Left ventricle myocardium superior (tissue), 1 donor: ENCODE data around the gene APBA2. TPM values are rescaled to one million over a fixed set of nuclear protein-coding genes. Genes with fewer than 3 reads are reported as not detected.
A peak's percentile ranks its signal among the peaks of the same experiment; 100 is the strongest.

Source experiments
- ATAC-seq: fragments of 200-7000 bp; cut with Tn5 transposase; one replicate; pipeline ENCODE4 v1.9.1; 2020; ENCODE audit warnings: mild to moderate bottlenecking, moderate library complexity
- DNase-seq: peaks from one replicate; pipeline ENCODE4 v3.0.0-alpha.2; 2020
- intact Hi-C: fragments of 100-400 bp; cut with micrococcal nuclease; formaldehyde crosslinking; loops from one replicate; pipeline ENCODE4 v1.11.0; 2022
- total RNA-seq: library from RNA; stranded (reverse); fragmentation: NEBNext Ultra II Directional; extraction: Animal tissue kit (Norgen Biotek cat#: 25700); gene quantifications from one replicate; pipeline ENCODE4 v1.2.1, GENCODE V29; 2021
- donor health status: DM: no; HTN: yes; CAD: no; lungs with severe emphysema.

Gene APBA2
- total RNA-seq, 1 donor from 2014 or later = 1.2 TPM

DNA sequence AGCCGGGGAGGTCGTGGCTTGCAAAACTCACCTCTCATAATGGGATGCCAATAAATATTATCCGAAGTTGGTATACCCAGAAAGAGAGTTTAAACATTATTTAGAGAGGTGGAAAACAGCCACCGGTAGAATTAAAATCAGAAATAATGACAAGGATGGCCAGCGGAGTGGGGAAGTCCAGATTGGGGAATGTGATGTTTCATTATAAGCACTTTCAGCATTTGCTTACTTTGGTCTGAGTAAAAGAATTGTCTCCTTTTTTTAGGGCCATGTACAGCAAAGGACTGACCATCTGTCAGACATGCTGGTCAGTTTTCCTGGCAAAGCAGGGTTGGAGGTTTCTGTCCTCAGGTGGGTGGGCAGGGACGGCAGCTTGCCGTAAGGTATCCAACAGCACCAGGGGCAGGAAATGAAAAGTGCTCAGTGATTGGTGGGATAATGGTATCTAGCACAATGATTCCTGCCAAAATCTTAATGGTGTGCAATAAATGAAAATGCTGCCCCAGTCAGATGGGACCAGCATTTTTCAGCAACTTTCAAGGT lies 24.3 kb downstream of the APBA2 start:
- DNase-seq (no peak), ATAC-seq (no peak)
- intact Hi-C loops = no loop called here

DNA sequence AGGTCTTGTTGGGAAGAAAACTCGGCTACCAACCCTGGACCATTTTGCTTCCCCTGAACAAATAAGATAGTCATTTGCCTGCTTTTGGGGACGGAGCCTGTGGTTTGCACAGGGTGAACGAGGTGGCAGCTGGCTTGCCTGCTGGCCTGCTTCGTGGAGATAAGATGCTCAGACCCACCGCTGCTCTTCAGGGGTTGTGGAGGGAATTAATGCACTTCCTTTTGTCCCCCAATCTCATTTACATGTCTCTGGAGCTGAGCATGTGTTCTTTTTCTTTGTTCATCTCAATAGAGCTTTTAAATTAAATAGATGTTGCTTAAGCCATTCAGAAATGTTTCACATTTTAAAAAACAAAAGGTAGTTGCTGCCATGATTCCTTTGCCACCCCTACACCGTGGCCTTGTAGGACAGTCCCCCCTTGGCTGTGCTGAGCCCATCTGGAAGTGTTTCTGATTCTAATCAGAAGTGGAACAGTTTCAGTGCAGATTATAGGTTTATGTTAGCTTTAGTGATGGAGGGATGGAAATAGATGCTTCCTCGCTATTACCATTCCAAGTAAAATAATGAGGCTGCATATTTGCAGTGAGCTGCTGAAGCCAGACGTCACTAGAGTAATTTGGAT lies 25.6 kb downstream of the APBA2 start:
- intact Hi-C loops = no loop called here
- DNase-seq (no peak), ATAC-seq (no peak)

DNA sequence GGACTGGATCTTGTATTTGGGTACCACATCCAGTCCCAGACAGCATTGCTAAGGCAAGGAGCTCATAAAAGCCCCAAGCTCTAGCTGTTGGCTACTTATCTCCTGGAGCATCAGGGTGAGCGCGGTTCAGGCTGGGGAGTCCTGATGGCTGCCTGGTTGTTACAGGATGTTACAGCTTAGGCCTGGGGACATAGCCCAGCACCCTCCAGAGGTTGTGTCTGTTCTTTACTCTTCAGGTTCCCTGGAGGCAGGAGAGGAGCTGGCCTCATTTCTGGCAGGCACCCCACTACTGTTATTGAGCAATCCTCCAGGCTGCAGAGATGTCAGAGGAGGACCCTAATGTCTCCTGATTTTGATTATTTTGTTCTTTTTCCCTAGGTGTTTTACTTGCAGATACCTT lies 26.6 kb downstream of the APBA2 start:
- intact Hi-C loops = no loop called here
- ATAC-seq (no peak), DNase-seq (no peak)

DNA sequence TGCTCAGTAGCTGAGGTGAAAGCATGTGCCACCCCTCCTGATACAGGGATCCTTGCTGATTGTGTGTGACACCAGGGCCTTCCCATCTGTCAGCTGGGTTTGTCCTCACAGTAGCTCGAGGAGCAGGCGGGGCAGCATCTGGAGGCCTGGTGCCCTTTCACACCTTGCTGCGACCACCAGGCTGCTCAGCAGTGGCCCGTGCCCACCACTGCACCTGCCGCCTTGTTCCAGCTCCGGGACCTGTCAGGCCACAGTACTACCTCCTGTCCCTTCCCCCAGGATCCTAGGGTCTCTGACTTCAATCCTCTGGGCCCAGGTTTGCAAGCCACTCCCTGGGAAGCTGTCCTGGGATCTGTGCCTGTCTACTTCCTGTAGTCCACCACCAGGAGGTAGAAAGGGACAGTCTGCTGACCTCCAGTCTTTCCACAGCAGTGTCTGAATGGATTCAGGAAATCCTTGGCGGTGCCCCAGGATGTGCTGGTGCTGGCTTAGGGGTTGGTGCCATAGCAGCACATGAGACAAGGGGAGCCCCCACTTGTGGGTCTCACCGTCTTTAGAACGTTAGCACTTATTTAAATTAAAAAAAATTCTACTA lies 27.5 kb downstream of the APBA2 start:
- ATAC-seq (no peak), DNase-seq (no peak)
- intact Hi-C loops = no loop called here

DNA sequence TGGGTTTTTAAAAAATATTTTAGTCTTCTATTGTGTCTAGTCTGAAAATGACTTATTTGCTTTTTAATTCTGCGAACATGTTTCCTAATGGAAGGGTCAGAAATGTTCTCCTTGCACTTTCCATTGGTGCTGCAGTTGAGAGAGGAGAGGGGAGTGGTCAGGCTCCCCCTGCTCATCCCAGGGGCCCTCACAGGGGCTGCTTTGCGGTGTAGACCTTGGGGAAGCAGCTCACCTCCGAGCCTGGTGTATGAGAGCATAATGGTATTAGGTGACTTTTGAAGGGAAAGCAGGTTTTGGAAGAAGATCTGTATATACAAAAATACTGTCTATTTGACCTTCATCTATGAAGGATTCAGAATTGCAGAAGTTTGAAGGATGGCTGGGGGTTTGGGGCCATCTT lies 28.3 kb downstream of the APBA2 start:
- DNase-seq = no peak
- intact Hi-C loops = no loop called here
- ATAC-seq = no peak

DNA sequence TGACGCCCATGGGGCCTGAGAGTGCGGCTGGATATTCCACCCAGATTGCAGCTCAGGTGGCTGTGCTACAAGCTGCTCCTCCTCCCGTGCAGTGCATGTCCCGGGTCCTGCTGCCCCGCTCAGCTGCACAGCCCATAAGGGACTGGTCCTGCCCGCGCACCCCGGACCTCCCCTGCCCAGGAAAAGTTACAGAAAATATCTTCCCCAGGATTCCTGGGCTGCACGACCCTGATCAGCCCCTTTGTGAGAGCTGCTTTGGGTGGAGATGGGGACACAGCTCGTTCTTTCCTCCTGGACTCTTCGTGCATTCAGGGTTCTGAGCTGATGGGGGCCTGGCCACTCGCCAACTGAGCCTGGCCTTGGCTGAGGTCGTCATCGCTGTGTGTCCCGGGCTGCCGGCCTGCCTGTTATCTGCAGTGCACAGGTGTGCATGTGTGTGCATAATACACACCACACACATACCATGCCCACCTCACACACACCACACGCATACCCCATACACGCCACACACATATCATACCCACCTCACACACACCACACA lies 28.8 kb downstream of the APBA2 start:
- DNase-seq (no peak), ATAC-seq (no peak)
- intact Hi-C loops = no loop called here

DNA sequence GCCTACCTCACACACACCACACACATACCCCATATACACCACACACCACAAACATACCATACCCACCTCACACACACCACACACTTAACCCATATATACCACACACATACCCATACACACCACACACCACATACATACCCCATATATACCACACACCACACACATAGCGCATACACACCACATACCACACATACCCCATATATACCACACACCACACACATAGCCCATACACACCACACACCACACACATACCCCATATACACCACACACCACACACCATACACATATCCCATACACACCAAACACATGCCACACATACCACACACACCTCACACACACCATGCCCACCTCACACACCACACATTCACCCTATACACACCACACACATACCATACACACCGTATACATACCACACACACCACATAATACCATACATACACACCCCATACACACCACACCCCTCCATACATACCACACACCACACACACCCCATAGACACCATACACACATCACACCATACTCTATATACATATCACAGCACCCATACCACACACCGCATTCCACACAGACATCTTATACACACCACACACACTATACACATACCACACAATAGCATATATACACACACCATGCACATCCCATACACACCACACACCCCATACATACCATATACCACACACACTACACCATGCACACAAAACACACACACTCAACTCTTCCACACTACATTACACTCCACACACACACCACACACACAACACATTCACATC lies 29.5 kb downstream of the APBA2 start:
- ATAC-seq = peak; percentile 30
- intact Hi-C loops = no loop called here
- DNase-seq = no peak

DNA sequence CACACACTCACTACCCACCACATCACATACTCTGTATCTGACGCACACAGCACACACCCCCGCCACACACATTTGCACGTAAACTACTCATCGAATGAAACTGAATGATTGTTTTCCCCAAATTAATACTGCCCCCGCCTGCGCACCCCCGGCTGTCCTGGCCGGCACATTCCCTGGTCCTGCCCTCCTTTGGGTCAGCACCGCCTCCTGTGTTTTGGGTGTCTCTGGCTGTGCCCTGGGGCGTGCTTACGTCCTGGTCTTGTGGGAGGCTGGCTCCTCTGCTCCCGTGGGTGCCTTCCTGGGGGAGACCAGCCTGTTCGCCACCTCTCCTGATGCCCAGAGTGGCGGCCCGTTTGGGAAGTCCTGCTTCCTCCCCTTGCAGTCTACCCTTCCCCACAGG lies 30.2 kb downstream of the APBA2 start:
- DNase-seq (no peak), ATAC-seq (no peak)
- intact Hi-C loops = no loop called here

DNA sequence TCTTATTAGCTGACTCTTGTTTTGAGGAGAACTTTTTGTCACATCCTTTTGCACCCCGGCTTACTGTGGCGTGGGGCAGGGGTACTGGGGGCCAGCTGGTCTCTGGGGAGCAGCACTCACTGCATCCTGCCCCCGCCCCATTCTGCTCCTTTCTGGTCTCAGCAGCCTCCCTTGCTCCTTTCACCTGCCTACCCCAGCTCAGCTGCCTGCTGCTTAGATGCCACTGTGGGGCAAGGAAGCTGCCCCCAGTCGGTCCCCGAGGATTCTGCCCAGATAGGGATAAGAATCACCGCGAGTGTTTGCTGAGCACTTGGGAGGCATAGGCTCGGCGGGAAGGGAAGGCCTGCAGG lies 32.0 kb downstream of the APBA2 start:
- ATAC-seq (no peak), DNase-seq (no peak)
- intact Hi-C loops = no loop called here

DNA sequence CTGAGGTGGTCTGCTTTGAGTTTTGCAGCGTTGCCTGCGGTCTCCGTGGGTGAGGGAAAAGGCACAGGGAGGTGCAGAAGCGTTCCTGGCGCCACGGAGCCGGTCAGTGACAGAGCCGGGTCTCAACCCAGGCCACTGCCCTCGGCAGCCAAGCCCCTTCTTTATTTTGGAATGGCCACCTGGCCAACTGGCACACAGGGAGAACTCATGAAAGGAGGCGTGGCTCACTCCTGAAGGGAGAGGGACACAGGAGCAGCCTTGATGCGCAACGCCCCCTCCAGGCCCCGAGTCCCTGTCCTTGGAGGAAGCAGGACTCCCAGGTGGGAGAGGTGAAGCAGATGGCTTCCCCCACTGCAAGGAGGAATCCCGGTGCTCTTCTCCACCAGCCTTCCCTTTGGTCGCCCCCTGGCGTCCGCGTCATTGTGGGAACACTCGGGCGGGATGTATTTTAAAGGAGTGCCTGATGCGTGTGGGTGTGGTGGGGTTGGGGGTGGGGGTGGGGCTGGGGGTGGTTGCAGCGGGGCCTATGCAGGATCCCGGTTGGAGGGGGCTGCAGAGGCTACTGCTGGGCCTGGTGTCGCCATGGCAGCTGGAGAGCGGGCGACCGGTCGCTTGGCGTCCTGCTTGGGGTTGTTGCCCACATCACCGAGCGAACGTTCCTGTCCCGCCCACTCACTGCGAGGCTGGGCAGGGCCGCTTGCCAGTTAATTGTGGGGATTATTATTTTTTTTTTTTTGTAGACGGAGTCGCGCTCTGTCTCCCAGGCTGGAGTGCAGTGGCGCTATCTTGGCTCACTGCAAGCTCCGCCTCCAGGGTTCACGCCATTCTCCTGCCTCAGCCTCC lies 32.6 kb downstream of the APBA2 start:
- intact Hi-C loops = no loop called here
- ATAC-seq (no peak), DNase-seq (peak; percentile 39)

DNA sequence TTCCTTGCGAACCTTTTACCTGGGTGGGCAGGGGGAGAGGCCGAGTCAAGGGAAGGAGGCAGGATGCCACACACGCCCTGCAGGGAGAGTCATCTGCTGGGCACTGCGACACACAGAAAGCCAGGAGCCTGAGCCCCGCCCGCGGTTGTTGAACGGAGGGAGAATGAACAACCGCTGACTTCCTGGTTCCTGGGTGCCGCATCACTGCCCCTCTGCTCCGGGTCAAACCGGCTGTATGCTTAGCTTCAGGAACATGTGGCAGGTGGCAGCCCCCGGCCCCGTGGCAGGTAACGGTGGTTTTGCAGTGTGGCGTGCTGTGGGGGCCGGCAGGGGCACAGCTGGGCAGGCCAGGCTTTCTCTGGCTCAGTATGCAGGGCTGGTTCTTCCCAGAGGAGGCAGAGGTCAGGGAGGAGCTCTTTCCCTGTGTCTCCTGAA lies 33.4 kb downstream of the APBA2 start:
- ATAC-seq = no peak
- intact Hi-C loops = no loop called here
- DNase-seq = no peak

DNA sequence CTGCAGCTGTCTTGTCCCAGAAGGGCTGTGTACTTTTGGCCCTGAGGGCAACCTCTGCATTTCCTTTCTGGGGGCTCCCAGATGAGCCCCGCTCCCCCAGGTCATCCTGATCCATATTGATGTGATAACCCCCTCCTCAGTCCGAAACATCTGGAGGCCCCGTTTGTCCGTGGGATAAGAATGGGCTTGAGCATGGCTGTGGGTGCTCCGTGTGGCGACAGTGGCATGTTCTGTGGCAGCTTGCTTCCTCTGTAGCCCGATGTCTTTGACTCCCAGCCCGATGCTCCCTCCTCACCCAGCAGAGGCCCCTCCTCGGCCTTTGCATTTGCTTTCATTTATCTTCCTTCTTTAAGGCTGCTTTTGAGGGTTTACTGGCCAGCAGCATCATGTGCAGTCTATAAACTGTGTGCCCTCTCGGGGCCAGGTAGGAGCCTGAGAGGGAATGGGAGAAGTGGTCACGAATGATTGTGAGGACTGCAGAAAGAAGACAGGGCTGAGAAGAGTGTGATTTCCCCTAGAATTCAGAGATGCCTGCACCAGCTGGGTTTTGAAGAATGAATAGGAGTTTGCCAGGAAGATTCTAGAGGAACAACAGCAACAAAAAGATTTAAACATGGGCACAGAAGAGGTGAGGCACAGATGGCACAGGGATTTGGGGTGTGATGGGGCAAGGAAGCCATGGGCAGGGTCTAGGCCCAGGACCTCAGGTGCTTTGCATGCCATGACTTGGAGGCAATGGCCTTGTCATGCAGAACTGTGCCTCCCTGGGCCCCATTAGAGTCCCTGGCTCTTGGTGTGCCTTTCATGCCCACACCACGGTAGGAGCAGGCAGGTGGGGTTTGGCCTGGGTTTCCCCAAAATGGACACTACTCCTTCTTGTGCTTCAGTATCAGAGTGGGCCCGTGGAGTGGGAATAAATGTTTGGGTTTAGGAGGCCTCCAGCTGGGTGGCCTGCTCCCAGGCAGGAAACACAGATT lies 34.2 kb downstream of the APBA2 start:
- intact Hi-C loops = no loop called here
- ATAC-seq (no peak), DNase-seq (no peak)

DNA sequence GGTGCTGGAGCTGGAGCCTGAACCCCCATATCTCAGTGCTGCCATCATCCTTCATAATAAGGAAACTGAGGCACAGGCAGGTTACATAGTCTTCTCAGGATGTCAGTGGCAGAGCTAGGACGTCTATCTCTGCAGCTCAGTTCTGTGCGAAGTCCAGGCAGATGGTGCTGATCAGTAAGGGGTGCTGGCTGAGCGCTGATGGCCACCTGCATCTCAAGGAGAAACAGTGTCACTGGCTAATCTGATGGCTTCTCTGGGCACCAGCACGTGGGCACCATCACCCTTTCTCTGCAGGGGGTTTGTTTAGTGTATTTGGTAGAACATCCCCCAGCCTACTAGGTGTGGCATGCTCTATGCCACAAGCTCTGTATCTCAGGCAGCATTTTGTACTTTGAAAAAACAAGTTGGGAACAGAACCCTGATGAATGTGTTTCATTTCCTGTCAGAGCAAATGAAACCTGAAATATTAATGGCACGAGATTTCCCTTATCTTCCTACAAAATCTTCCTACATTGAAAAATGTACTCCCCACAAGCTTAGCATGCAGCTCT lies 35.1 kb downstream of the APBA2 start:
- DNase-seq (no peak), ATAC-seq (no peak)
- intact Hi-C loops = no loop called here

DNA sequence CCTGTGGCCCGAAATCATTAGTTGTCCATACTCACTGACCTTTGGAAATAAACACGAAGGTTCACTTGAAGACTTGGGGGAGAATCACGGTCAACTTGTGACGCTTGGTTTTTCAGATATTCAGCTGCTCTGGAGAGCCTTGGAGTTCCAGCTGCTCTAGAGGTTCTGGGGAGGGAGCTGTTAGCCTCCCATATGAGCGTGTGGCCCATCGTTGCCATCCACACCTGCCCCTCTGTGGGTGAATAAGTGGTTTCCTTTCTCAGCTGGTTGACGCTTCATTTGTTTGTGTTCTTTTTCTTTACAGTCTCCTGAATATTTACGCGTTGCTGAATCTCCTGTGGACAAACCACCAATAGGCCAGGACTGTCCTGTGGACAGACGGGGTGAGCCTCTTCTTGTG lies 35.6 kb downstream of the APBA2 start:
- DNase-seq (no peak), ATAC-seq (no peak)
- intact Hi-C loops = no loop called here

DNA sequence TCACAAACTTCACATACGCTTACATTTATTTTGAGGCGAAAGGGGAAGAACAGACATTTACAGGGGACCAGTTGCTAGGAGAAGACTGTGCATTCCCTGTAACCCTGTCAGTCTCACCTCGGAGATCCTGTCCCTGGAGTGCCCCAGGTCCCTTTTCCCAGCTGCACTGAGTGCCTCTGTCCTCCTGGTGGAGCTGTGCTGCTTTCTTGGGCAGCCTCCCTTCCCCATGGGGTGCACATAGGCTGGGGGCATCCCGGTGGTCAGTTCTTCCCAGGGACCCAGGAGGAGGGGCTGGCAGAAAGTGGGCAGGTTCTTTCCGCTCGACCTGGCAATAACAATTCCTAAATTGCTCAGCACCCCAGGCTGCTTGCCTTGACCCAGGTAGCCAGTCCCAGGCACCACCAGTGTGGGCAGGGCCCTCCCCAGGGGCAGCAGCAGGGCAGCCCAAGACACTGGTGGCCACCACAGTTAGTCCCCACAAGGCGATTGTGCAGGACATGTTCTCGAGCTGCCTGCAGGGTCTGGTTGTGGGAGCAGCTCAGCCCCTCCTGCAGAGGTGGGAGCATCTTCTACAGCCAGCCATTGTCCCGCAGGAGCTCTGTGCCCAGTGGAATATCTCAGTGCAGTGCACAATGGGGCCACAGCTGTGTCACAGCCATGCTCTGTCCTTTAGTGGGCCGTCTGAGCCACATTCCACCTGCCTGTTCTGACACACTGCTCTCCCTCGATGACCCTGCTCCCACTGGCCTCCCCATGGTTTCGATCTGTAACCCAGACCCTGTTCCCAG lies 36.3 kb downstream of the APBA2 start:
- ATAC-seq (no peak), DNase-seq (no peak)
- intact Hi-C loops = no loop called here

DNA sequence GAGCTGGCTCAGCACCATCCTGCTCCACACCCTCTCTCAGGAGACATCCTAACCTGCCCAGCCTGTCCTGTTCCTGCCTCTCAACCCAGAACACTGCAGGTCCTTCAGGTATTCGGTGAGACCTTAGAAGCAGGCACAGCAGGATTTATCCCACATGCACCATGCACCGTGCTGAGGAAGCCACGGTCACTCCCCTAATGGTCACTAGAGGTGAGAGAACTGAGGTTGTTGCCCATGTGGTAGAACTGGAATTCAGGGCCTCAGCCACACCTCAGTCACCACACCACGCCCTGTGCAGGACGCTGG lies 36.9 kb downstream of the APBA2 start:
- intact Hi-C loops = no loop called here
- ATAC-seq (no peak), DNase-seq (no peak)

DNA sequence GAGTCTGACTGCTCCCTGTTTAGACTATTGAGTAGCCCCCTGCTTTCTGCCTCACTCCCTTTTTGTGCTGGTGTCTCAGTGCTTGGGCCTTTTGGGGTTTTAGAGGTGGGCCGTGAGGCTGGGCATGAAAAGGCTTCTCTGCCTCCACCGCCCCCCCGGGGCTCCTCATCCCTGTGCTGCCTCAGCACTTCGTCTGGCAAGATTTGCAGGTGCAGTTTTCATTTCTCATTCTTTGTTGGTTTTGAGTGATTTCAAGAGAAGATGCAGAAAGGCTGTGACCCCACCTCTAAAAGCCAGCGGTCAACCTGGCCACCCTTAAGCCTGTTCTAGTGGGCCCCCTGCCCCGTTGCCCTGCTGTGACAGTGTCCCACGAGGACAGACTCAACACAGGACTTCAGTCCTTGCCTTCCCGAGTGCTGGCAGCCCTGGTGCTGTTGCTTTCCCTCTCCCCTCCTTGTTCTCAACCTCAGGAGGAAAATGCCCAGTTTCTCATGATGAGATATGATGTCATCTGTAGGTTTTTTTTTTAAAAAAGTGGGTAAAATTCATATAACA lies 38.0 kb downstream of the APBA2 start:
- intact Hi-C loops = no loop called here
- no peak for DNase-seq
- no peak for ATAC-seq
